ENCODE measurements around the gene ITPR2. TPM values are rescaled to one million over a fixed set of nuclear protein-coding genes. Genes with fewer than 3 reads are reported as not detected.

ITPR2 gene
- total RNA-seq, 1 donor from 2014 or later = 77.9 TPM

GRCh38 chr12:26822026-26822425, 11.0 kb downstream of the ITPR2 start:
- Mint-ChIP-seq H3K36me3 (ENCODE audit: unreplicated experiment) (no peaks in the 10 kb centered on the region), H3K4me1 (ENCODE audit: low read depth, unreplicated experiment) (peaks cover 10% of the 10 kb centered on the region), H3K27me3 (ENCODE audit: unreplicated experiment) (no peaks in the 10 kb centered on the region), H3K9me3 (ENCODE audit: unreplicated experiment) (no peaks in the 10 kb centered on the region), H3K27ac (ENCODE audit: unreplicated experiment) (no peak overlapping the region), H3K4me3 (ENCODE audit: unreplicated experiment) (no peak overlapping the region)
- no peak for TF ChIP-seq CTCF (IDR thresholded peaks at IDR 0.05; ENCODE audit: partially characterized antibody, unreplicated experiment)
- no peak for DNase-seq

GRCh38 chr12:26821212-26821701, 11.7 kb downstream of the ITPR2 start:
- Mint-ChIP-seq H3K36me3 (ENCODE audit: unreplicated experiment) (no peaks in the 10 kb centered on the region), H3K9me3 (ENCODE audit: unreplicated experiment) (no peaks in the 10 kb centered on the region), H3K27ac (ENCODE audit: unreplicated experiment) (no peak overlapping the region), H3K4me1 (ENCODE audit: low read depth, unreplicated experiment) (peaks cover 6% of the 10 kb centered on the region), H3K4me3 (ENCODE audit: unreplicated experiment) (no peak overlapping the region), H3K27me3 (ENCODE audit: unreplicated experiment) (no peaks in the 10 kb centered on the region)
- no peak for DNase-seq
- no peak for TF ChIP-seq CTCF (IDR thresholded peaks at IDR 0.05; ENCODE audit: partially characterized antibody, unreplicated experiment)

GRCh38 chr12:26818636-26819035, 14.4 kb downstream of the ITPR2 start:
- Mint-ChIP-seq H3K27ac (ENCODE audit: unreplicated experiment) (no peak overlapping the region), H3K27me3 (ENCODE audit: unreplicated experiment) (no peaks in the 10 kb centered on the region), H3K9me3 (ENCODE audit: unreplicated experiment) (no peaks in the 10 kb centered on the region), H3K4me3 (ENCODE audit: unreplicated experiment) (no peak overlapping the region), H3K36me3 (ENCODE audit: unreplicated experiment) (no peaks in the 10 kb centered on the region), H3K4me1 (ENCODE audit: low read depth, unreplicated experiment) (peaks cover 6% of the 10 kb centered on the region)
- no peak for TF ChIP-seq CTCF (IDR thresholded peaks at IDR 0.05; ENCODE audit: partially characterized antibody, unreplicated experiment)
- no peak for DNase-seq

GRCh38 chr12:26818201-26818600, 14.8 kb downstream of the ITPR2 start:
- no peak for DNase-seq
- Mint-ChIP-seq H3K4me1 (ENCODE audit: low read depth, unreplicated experiment) (peaks cover 6% of the 10 kb centered on the region), H3K27ac (ENCODE audit: unreplicated experiment) (no peak overlapping the region), H3K4me3 (ENCODE audit: unreplicated experiment) (no peak overlapping the region), H3K36me3 (ENCODE audit: unreplicated experiment) (no peaks in the 10 kb centered on the region), H3K9me3 (ENCODE audit: unreplicated experiment) (no peaks in the 10 kb centered on the region), H3K27me3 (ENCODE audit: unreplicated experiment) (no peaks in the 10 kb centered on the region)
- TF ChIP-seq CTCF (IDR thresholded peaks at IDR 0.05; ENCODE audit: partially characterized antibody, unreplicated experiment) = no peak

- H3K4me3 Mint-ChIP-seq (ENCODE audit: unreplicated experiment) = no peak overlapping the region
- no peaks in the 10 kb centered on the region for H3K36me3 Mint-ChIP-seq (ENCODE audit: unreplicated experiment)
- peak overlapping the region; percentile 30 for H3K27ac Mint-ChIP-seq (ENCODE audit: unreplicated experiment)
- no peak for DNase-seq
- peaks cover 6% of the 10 kb centered on the region for H3K4me1 Mint-ChIP-seq (ENCODE audit: low read depth, unreplicated experiment)
- H3K9me3 Mint-ChIP-seq (ENCODE audit: unreplicated experiment) = no peaks in the 10 kb centered on the region
- no peak for TF ChIP-seq CTCF (IDR thresholded peaks at IDR 0.05; ENCODE audit: partially characterized antibody, unreplicated experiment)
- H3K27me3 Mint-ChIP-seq (ENCODE audit: unreplicated experiment) = no peaks in the 10 kb centered on the region
Measured at GRCh38 chr12:26817183-26817591, 15.8 kb downstream of the ITPR2 start.

Data from glutamatergic neuron (in vitro differentiated cells).